ENCODE results near the gene DEDD.

DNA sequence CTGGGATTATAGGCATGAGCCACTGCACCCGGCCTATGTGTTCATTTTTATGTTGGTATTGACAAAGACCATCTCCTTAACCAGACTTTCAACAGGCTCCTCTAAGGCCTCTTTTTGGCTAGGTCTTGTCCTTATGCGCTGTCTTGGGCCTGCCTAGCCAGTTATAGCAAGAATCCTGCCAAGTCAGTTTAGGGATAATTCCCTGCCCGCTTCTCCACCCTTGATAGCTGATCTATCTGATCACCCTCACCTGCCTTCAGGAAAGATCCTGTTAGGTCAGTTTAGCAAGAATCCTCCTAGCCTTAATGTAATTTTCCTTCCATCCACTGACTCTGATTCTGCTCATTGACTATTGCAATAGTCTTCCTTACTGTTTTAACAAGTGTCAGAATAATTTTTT lies 47.2 kb upstream of the DEDD start:
- TF ChIP-seq, protein P1, sequence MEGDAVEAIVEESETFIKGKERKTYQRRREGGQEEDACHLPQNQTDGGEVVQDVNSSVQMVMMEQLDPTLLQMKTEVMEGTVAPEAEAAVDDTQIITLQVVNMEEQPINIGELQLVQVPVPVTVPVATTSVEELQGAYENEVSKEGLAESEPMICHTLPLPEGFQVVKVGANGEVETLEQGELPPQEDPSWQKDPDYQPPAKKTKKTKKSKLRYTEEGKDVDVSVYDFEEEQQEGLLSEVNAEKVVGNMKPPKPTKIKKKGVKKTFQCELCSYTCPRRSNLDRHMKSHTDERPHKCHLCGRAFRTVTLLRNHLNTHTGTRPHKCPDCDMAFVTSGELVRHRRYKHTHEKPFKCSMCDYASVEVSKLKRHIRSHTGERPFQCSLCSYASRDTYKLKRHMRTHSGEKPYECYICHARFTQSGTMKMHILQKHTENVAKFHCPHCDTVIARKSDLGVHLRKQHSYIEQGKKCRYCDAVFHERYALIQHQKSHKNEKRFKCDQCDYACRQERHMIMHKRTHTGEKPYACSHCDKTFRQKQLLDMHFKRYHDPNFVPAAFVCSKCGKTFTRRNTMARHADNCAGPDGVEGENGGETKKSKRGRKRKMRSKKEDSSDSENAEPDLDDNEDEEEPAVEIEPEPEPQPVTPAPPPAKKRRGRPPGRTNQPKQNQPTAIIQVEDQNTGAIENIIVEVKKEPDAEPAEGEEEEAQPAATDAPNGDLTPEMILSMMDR (IDR thresholded peaks at IDR 0.05; ENCODE audit: borderline replicate concordance, extremely low read depth, low read length, poor library complexity, severe bottlenecking) = no peak
- TF ChIP-seq EZH2 (IDR thresholded peaks at IDR 0.05; ENCODE audit: borderline replicate concordance, low read depth, low read length, severe bottlenecking) = no peak
